ENCODE data around the gene SMYD1. TPM values are rescaled to one million over a fixed set of nuclear protein-coding genes. Genes with fewer than 3 reads are reported as not detected.

The SMYD1 gene
- total and polyA plus RNA-seq, 2 donors from 2014 or later = not detected

DNA sequence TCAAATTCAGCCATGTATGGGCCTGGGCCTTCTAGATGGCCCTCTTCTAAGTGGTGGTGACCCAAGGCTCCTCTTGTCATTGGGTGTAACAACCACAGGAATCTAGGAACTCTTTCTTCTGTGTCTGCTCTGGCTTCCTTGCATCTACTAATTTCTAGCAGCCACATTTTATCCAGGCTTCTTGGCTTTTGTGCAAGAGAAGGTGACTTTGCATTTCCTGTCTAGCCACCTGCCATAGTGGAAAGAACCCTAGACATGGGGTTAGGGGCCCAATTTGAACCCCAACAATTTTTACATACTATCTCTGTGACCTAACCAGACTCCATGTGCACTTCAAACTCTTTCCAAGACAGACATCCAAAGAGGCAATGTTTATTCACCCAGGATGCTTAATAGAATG lies 25.1 kb downstream of the SMYD1 start:
- intact Hi-C loops (cut with DNase I) = no loop called here
- Histone ChIP-seq H3K36me3 (ENCODE audit: control insufficient read depth in 2 of 3, insufficient read depth in 3 of 3, low read length in 3 of 3) (no peaks in the 10 kb centered on the region), H3K9ac (ENCODE audit: low read length in 3 of 3) (no peak overlapping the region), H3K4me1 (ENCODE audit: control insufficient read depth in 2 of 3, insufficient read depth in 2 of 3, low read depth in 1 of 3, low read length in 3 of 3) (no peaks in the 10 kb centered on the region), H3K27me3 (ENCODE audit: control insufficient read depth, insufficient read depth, low read length) (no peaks in the 10 kb centered on the region), H3K9me3 (ENCODE audit: control insufficient read depth in 2 of 3, insufficient read depth in 1 of 3, low read length in 3 of 3) (no peaks in the 10 kb centered on the region), H3K4me3 (ENCODE audit: low read length in 3 of 3) (no peak overlapping the region), H3K27ac (ENCODE audit: low read depth in 2 of 2, low read length in 2 of 2) (no peak overlapping the region)
- no peak for TF ChIP-seq CTCF (IDR thresholded peaks at IDR 0.05; ENCODE audit: borderline replicate concordance, extremely low read depth, insufficient read depth)
- DNase-seq (no peak), FAIRE-seq (no peak)

DNA sequence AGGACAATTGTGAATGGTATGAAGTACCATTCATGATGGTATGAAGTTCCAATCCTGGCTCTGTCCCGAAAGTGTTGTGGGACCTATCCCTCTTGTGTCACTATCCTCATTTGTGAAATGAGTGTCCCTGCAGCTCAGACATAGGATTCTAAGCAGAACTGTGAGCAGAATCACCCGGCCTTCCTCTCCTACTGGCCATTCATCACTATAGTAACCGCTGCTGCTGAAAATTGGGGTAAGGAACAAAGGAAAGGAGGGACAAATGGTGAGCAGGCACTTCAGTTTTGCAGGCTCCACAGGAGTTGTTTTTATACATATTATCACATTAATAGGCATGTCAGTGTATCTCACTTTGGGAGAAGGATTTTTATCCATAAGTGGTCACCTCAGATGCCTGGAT lies 27.4 kb downstream of the SMYD1 start:
- DNase-seq (no peak), FAIRE-seq (no peak)
- no peaks in the 10 kb centered on the region for H3K36me3 ChIP-seq (ENCODE audit: control insufficient read depth in 2 of 3, insufficient read depth in 3 of 3, low read length in 3 of 3)
- H3K27me3 ChIP-seq (ENCODE audit: control insufficient read depth, insufficient read depth, low read length) = no peaks in the 10 kb centered on the region
- no peak overlapping the region for H3K27ac ChIP-seq (ENCODE audit: low read depth in 2 of 2, low read length in 2 of 2)
- no peaks in the 10 kb centered on the region for H3K9me3 ChIP-seq (ENCODE audit: control insufficient read depth in 2 of 3, insufficient read depth in 1 of 3, low read length in 3 of 3)
- no peak overlapping the region for H3K9ac ChIP-seq (ENCODE audit: low read length in 3 of 3)
- no peaks in the 10 kb centered on the region for H3K4me1 ChIP-seq (ENCODE audit: control insufficient read depth in 2 of 3, insufficient read depth in 2 of 3, low read depth in 1 of 3, low read length in 3 of 3)
- TF ChIP-seq CTCF (IDR thresholded peaks at IDR 0.05; ENCODE audit: borderline replicate concordance, extremely low read depth, insufficient read depth) = no peak
- intact Hi-C loops (cut with DNase I) = no loop called here
- H3K4me3 ChIP-seq (ENCODE audit: low read length in 3 of 3) = no peak overlapping the region

- Histone ChIP-seq H3K9me3 (ENCODE audit: control insufficient read depth in 2 of 3, insufficient read depth in 1 of 3, low read length in 3 of 3) (no peaks in the 10 kb centered on the region), H3K4me1 (ENCODE audit: control insufficient read depth in 2 of 3, insufficient read depth in 2 of 3, low read depth in 1 of 3, low read length in 3 of 3) (peaks cover 0 to 4% (median 3%) of the 10 kb centered on the region in 3 donors), H3K27ac (ENCODE audit: low read depth in 2 of 2, low read length in 2 of 2) (no peak overlapping the region), H3K36me3 (ENCODE audit: control insufficient read depth in 2 of 3, insufficient read depth in 3 of 3, low read length in 3 of 3) (no peaks in the 10 kb centered on the region), H3K9ac (ENCODE audit: low read length in 3 of 3) (no peak overlapping the region), H3K27me3 (ENCODE audit: control insufficient read depth, insufficient read depth, low read length) (no peaks in the 10 kb centered on the region), H3K4me3 (ENCODE audit: low read length in 3 of 3) (no peak overlapping the region)
- intact Hi-C loops (cut with DNase I) = no loop called here
- DNase-seq = no peak
- TF ChIP-seq CTCF (IDR thresholded peaks at IDR 0.05; ENCODE audit: borderline replicate concordance, extremely low read depth, insufficient read depth) = no peak
- FAIRE-seq = no peak
These were observed 29.1 kb downstream of the SMYD1 start for GRCh38 chr2:88096708-88097107.

DNA sequence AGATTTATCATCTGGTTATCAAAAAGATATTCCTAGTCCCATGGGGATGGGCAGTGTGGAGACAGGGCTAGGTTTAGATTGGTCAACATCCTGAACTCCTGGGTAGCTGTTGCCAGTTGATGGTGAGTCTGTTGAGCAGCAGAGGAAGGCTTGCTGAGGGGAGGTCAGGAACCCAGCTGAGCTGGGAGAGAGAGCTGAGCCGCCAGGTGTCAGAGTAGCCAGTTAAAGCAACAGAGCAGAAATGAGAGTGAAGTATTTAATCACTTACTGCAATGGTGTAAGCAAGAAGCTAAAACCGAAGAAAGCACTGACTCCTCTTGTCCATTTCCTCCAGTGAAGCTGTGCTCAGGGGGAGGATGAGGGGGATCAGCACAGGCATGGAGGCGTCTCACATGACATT lies 29.6 kb downstream of the SMYD1 start:
- no peak overlapping the region for H3K4me3 ChIP-seq (ENCODE audit: low read length in 3 of 3)
- no peaks in the 10 kb centered on the region for H3K9me3 ChIP-seq (ENCODE audit: control insufficient read depth in 2 of 3, insufficient read depth in 1 of 3, low read length in 3 of 3)
- no peak for TF ChIP-seq CTCF (IDR thresholded peaks at IDR 0.05; ENCODE audit: borderline replicate concordance, extremely low read depth, insufficient read depth)
- no peak overlapping the region for H3K27ac ChIP-seq (ENCODE audit: low read depth in 2 of 2, low read length in 2 of 2)
- DNase-seq = no peak
- H3K36me3 ChIP-seq (ENCODE audit: control insufficient read depth in 2 of 3, insufficient read depth in 3 of 3, low read length in 3 of 3) = no peaks in the 10 kb centered on the region
- H3K9ac ChIP-seq (ENCODE audit: low read length in 3 of 3) = no peak overlapping the region
- FAIRE-seq = no peak
- H3K27me3 ChIP-seq (ENCODE audit: control insufficient read depth, insufficient read depth, low read length) = no peaks in the 10 kb centered on the region
- intact Hi-C loops (cut with DNase I) = no loop called here
- H3K4me1 ChIP-seq (ENCODE audit: control insufficient read depth in 2 of 3, insufficient read depth in 2 of 3, low read depth in 1 of 3, low read length in 3 of 3) = peaks cover 0 to 4% (median 3%) of the 10 kb centered on the region in 3 donors
